ENCODE measurements around the gene DHODH.
"Not testable (repeated sequence)": the region's sequence is repeated elsewhere in the genome, so short reads cannot be mapped to it uniquely, and the experiment has no call there.

The DHODH gene

GRCh38 chr16:72008424-72009216 is at the start of gene DHODH:
Gene DHODH, plus strand, starts transcription at chr16:72008744. Its CDS starts 21 bp downstream, at chr16:72008765.
- peak; percentile 96 for DNase-seq (ENCODE audit: low read depth)

GRCh38 chr16:71961066-71962039 is 47.2 kb upstream of the DHODH start:
- peak; percentile 54 for DNase-seq (ENCODE audit: low read depth)

GRCh38 chr16:71963125-71963875 is 45.2 kb upstream of the DHODH start:
- DNase-seq (ENCODE audit: low read depth), result no peak

GRCh38 chr16:71965223-71965622 is 43.3 kb upstream of the DHODH start:
- no peak for DNase-seq (ENCODE audit: low read depth)

GRCh38 chr16:71966932-71967331 is 41.6 kb upstream of the DHODH start:
- DNase-seq (ENCODE audit: low read depth), result no peak

GRCh38 chr16:71969353-71969752 is 39.2 kb upstream of the DHODH start:
- DNase-seq (ENCODE audit: low read depth), result no peak

- DNase-seq (ENCODE audit: low read depth), result no peak
Measured at GRCh38 chr16:71971571-71971970, 37.0 kb upstream of the DHODH start.

GRCh38 chr16:71972356-71972755 is 36.2 kb upstream of the DHODH start:
- DNase-seq (ENCODE audit: low read depth), result no peak

- no peak for DNase-seq (ENCODE audit: low read depth)
Measured at GRCh38 chr16:71973001-71973400, 35.5 kb upstream of the DHODH start.

- DNase-seq (ENCODE audit: low read depth), result no peak
Measured at GRCh38 chr16:71974068-71974818, 34.3 kb upstream of the DHODH start.

- DNase-seq (ENCODE audit: low read depth), result no peak
Measured at GRCh38 chr16:71985262-71985974, 23.1 kb upstream of the DHODH start.

- DNase-seq (ENCODE audit: low read depth), result no peak
Measured at GRCh38 chr16:71986131-71986530, 22.4 kb upstream of the DHODH start.

- DNase-seq (ENCODE audit: low read depth), result no peak
Measured at GRCh38 chr16:71995038-71995437, 13.5 kb upstream of the DHODH start.

- DNase-seq (ENCODE audit: low read depth), result not testable (repeated sequence)
Measured at GRCh38 chr16:71997578-71997977, 11.0 kb upstream of the DHODH start.

GRCh38 chr16:72001180-72001874 is 7.2 kb upstream of the DHODH start:
- no peak for DNase-seq (ENCODE audit: low read depth)

- no peak for DNase-seq (ENCODE audit: low read depth)
Measured at GRCh38 chr16:72002619-72003018, 5.9 kb upstream of the DHODH start.

- DNase-seq (ENCODE audit: low read depth), result not testable (repeated sequence)
Measured at GRCh38 chr16:72008065-72008423, 500 bp upstream of the DHODH start.

GRCh38 chr16:72009779-72010178 is 1.2 kb downstream of the DHODH start:
- DNase-seq (ENCODE audit: low read depth), result no peak

- DNase-seq (ENCODE audit: low read depth), result no peak
Measured at GRCh38 chr16:72012607-72013006, 4.1 kb downstream of the DHODH start.

GRCh38 chr16:72013389-72013788 is 4.8 kb downstream of the DHODH start:
- DNase-seq (ENCODE audit: low read depth), result no peak

All from stimulated activated CD8-positive, alpha-beta memory T cell treated with anti-CD3 and anti-CD28 coated beads, Interleukin-12 subunit alpha, Interleukin-12 subunit beta, amount 100 ng/mL, for 4 hours (primary cell).